SK-N-SH (cell line): Measurements from ENCODE around the gene NAP1L5.

Source experiments
- CTCF ChIP-seq: fragments of 200-600 bp; sonication (generic); IDR thresholded peaks from 2 replicates; pipeline ENCODE4 v1.6.1; 2017; ENCODE audit warnings: antibody characterized with exemption, mild to moderate bottlenecking, moderate library complexity
- EP300 ChIP-seq, 2 experiments: IDR thresholded peaks; 2 replicates each; pipeline versions ENCODE4 v1.4.0 to v1.6.1; 2012; ENCODE audit warnings: borderline replicate concordance in 1 of 2, low read depth in 1 of 2, low read length in 1 of 2
- FOXJ3 ChIP-seq: sonication (generic); formaldehyde crosslinking; IDR thresholded peaks from 2 replicates; pipeline ENCODE4 v1.5.1; 2020; ENCODE audit warnings: mild to moderate bottlenecking, missing genetic modification reagents
- MAX ChIP-seq: IDR thresholded peaks from 2 replicates; pipeline ENCODE4 v1.4.0; 2012; ENCODE audit warnings: low read depth
- NFIC ChIP-seq: IDR thresholded peaks from 2 replicates; pipeline ENCODE4 v1.4.0; 2012; ENCODE audit warnings: borderline replicate concordance
- NRF1 ChIP-seq: IDR thresholded peaks from 2 replicates; pipeline ENCODE4 v1.6.1; 2012; ENCODE audit warnings: low read depth, mild to moderate bottlenecking, low read length
- POLR2AphosphoS5 ChIP-seq: IDR thresholded peaks from 2 replicates; pipeline ENCODE4 v1.6.1; 2012; ENCODE audit warnings: low read depth, low read length
- RXRA ChIP-seq: IDR thresholded peaks from 2 replicates; pipeline ENCODE4 v1.4.0; 2012; ENCODE audit warnings: low read depth, mild to moderate bottlenecking, borderline replicate concordance
- SMC3 ChIP-seq: IDR thresholded peaks from 2 replicates; pipeline ENCODE4 v1.6.1; 2012; ENCODE audit warnings: low read depth, low read length, improper control_type of control experiment
- TAF1 ChIP-seq: IDR thresholded peaks from 2 replicates; pipeline ENCODE4 v1.6.1; 2012; ENCODE audit warnings: low read depth, mild to moderate bottlenecking, low read length, moderate library complexity, borderline replicate concordance
- TCF12 ChIP-seq: IDR thresholded peaks from 2 replicates; pipeline ENCODE4 v1.4.0; 2012
- ZBTB33 ChIP-seq: IDR thresholded peaks from 2 replicates; pipeline ENCODE4 v1.4.0; 2012; ENCODE audit warnings: low read depth, borderline replicate concordance

- TF ChIP-seq CTCF (no peak), TCF12 (no peak), POLR2AphosphoS5 (no peak), TAF1 (no peak), MAX (no peak), RXRA (no peak), SMC3 (no peak), NRF1 (no peak), EP300 (IDR thresholded peaks at IDR 0.05; ENCODE audit: borderline replicate concordance in 1 of 2, low read depth in 1 of 2, low read length in 1 of 2) (no peak), FOXJ3 (CRISPR knock-in tag) (no peak), ZBTB33 (no peak), NFIC (no peak)
Observed at GRCh38 chr4:88719381-88719780, 21.8 kb upstream of the NAP1L5 start.
